Heart left ventricle (tissue), 16 donors: ENCODE results near the gene TM4SF20. TPM values are rescaled to one million over a fixed set of nuclear protein-coding genes. Genes with fewer than 3 reads are reported as not detected.
"Not testable (repeated sequence)": the region's sequence is repeated elsewhere in the genome, so short reads cannot be mapped to it uniquely, and the experiment has no call there.

Source experiments
- ATAC-seq, 4 donors: fragments of 200-7000 bp; cut with Tn5 transposase; one replicate each; pipeline ENCODE4 v1.9.1; 2020 to 2022; ENCODE audit warnings: moderate library complexity in 4 of 4, mild to moderate bottlenecking in 3 of 4, moderate number of reproducible peaks in 1 of 4
- DNase-seq, 5 donors: peaks; one replicate each; pipeline ENCODE4 v3.0.0-alpha.2; 2020
- H3K27ac ChIP-seq, 12 donors: fragments of 200-600 bp; sonication (generic) in 4 of 12; one replicate each; pipeline versions ENCODE4 v1.5.0 to v1.8.0; 2016 to 2022; ENCODE audit warnings: mild to moderate bottlenecking in 2 of 12
- H3K27me3 ChIP-seq, 9 donors: fragments of 200-600 bp; sonication (generic) in 2 of 9; one replicate each; pipeline versions ENCODE4 v1.5.1 to v1.8.0; 2016 to 2022; ENCODE audit warnings: mild to moderate bottlenecking in 3 of 9
- H3K36me3 ChIP-seq, 9 donors: fragments of 200-600 bp; sonication (generic) in 2 of 9; one replicate each; pipeline versions ENCODE4 v1.5.0 to v1.8.0; 2018 to 2022; ENCODE audit warnings: mild to moderate bottlenecking in 2 of 9
- H3K4me1 ChIP-seq, 12 donors: fragments of 200-600 bp; sonication (generic) in 4 of 12; one replicate each; pipeline versions ENCODE4 v1.5.0 to v1.8.0; 2016 to 2022; ENCODE audit warnings: mild to moderate bottlenecking in 3 of 12
- H3K4me3 ChIP-seq, 12 donors: fragments of 200-600 bp; sonication (generic) in 4 of 12; one replicate each; pipeline versions ENCODE4 v1.5.0 to v1.8.0; 2017 to 2022; ENCODE audit warnings: mild to moderate bottlenecking in 9 of 12, moderate library complexity in 4 of 12
- H3K9me3 ChIP-seq, 12 donors: fragments of 200-600 bp; sonication (generic) in 4 of 12; one replicate each; pipeline versions ENCODE4 v1.5.0 to v1.8.0; 2016 to 2022; ENCODE audit warnings: mild to moderate bottlenecking in 1 of 12
- CTCF ChIP-seq, 12 donors: fragments of 200-600 bp; sonication (generic) in 4 of 12; IDR thresholded peaks; one replicate each; pipeline versions ENCODE4 v1.5.0 to v1.8.0; 2018 to 2022; ENCODE audit warnings: antibody characterized with exemption in 12 of 12, mild to moderate bottlenecking in 5 of 12
- POLR2A ChIP-seq, 2 donors: fragments of 450-650 bp; IDR thresholded peaks; one replicate each; pipeline ENCODE4 v1.6.1; 2017; ENCODE audit warnings: antibody characterized with exemption in 2 of 2, mild to moderate bottlenecking in 2 of 2, moderate library complexity in 2 of 2
- WGBS, 4 donors: extraction: QIAGEN DNeasy Blood & Tissue Kit in 2 of 4; methylation state at CpG; one replicate each; pipeline versions ENCODE4 v1.1.5 to v1.1.7; 2013 to 2018; 5-methylcytosine and 5-hydroxymethylcytosine counted together
- intact Hi-C, 10 donors: fragments of 100-400 bp; cut with DNase I; formaldehyde crosslinking; loops; one replicate each; pipeline versions ENCODE4 v1.11.1 to v1.14.2; 2022
- polyA plus RNA-seq, 2 donors: library from polyadenylated mRNA; stranded (reverse); fragments of 200-250 nt; gene quantifications; one replicate each; pipeline ENCODE4 v1.2.3, GENCODE V29; 2013
- total RNA-seq, 9 donors: library from RNA; depleted of rRNA in 2 of 9; stranded (reverse); fragments of >200 nt in 2 of 9; fragmentation: NEBNext Ultra II Directional in 3 of 9; extraction: Animal tissue kit (Norgen Biotek cat#: 25700) in 3 of 9; gene quantifications; one replicate each; pipeline versions ENCODE4 v1.1.0 to v1.2.4, GENCODE V29; 2016 to 2023
- donor health status: ischemic (EF 13 %, LVEDD 7.1; RV severe dilation, severe dysfunction).
- donor health status: healthy with polysubstance abuse.
- donor health status: DM: no; HTN: yes; CAD: no.
- donor health status: DM: no; HTN: no; CAD: no.
- donor health status: ischemic (EF 25% LVEDD 6.9; RV normal size, moderate dysfunction).
- donor health status: ischemic (EF 25% LVEDD 5.7; RV mildly dilated, moderate dysfunction).
- donor health status: healthy.
- donor health status: DM: yes; HTN: yes; CAD: no.
- donor health status: ischemic (EF 35%, LVEDD 5.7; RV mildly dilated, moderate dysfunction).
- donor health status: nonischemic (EF 11% LVEDD 7.7; RV severe dilation, severe dysfunction).
- donor health status: DM: yes; HTN: yes; CAD: no.
- donor health status: PGD.
- donor health status: ischemic (EF 29% LVEDD 5.4; RV normal size, mild dysfunction).
- donor health status: nonischemic (EF 23%, LVEDD 6.1; RV moderate dilation, normal function).

Gene TM4SF20
- total and polyA plus RNA-seq, 11 donors: not detected

DNA sequence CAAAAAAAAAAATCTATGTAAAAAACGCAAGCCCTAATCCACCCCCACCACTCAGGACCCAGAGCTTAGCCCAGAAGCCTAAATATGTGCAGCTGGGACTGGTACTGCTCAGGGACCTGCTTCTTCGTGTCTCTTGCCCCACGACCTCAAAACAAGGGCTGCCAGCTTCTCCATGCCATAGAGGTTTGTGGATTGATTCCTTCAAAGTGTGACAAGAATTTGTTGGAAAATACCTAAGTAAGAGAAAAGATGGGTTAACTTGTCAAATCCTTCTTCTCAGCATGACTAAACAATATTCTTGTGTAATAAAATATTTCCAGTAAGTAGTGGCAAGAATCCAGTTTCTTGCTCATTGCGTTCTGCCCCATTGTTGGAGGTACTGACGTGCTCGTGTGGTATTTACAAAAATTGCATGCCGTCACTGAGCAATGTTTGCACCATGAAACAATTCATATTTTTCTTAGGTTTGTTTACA is 9.5 kb upstream of the TM4SF20 start:
- Histone ChIP-seq H3K9me3 (peaks cover 0 to 8% (median 0%) of the 10 kb centered on the region in 12 donors), H3K4me3 (no peak overlapping the region), H3K27me3 (peaks cover 0 to 4% (median 0%) of the 10 kb centered on the region in 9 donors), H3K27ac (no peak overlapping the region), H3K4me1 (peaks cover 0 to 12% (median 0%) of the 10 kb centered on the region in 12 donors), H3K36me3 (no peaks in the 10 kb centered on the region)
- intact Hi-C loops: no loop called here
- DNase-seq: no peak
- ATAC-seq: no peak
- WGBS, 4 donors: 73 to 87% (median 80%) methylated on average over 7 of the region's 7 CpGs
- TF ChIP-seq CTCF (IDR thresholded peaks at IDR 0.05) (no peak), POLR2A (IDR thresholded peaks at IDR 0.05) (no peak)

DNA sequence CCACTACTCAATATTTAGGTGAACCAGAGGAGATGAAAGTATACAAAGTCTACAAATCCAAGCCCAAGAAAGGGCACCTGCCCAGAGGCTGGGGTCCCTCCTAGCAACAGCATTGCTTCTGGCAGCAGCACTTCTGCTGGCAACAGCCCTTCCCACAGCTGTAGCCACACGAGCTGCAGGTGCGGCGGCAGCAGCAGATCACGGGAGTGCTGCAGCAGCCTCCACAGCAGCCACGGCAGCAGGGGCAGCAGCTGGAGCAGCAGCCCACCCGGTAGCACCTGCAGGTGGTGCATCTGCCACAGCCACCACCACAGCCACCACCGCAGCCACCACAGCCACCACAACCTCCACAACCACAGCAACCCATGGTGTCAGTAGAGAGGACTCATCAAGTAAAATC is 8.5 kb upstream of the TM4SF20 start, which contains the start of gene SCYGR1:
Gene SCYGR1, minus strand, starts transcription at position 367 of the 400 bp plus-strand sequence. Its CDS starts 0 bp downstream, at position 367.
- intact Hi-C loops, DNase-seq, H3K27ac ChIP-seq, H3K9me3 ChIP-seq, H3K36me3 ChIP-seq, H3K4me3 ChIP-seq, H3K27me3 ChIP-seq, ATAC-seq: not testable (repeated sequence)
- 78 to 90% (median 83%) methylated on average over 5 to 7 of the region's 7 CpGs for whole genome bisulfite sequencing, 4 donors
- H3K4me1 ChIP-seq: peaks cover 0 to 10% (median 0%) of the 10 kb centered on the region in 12 donors

- Histone ChIP-seq H3K27me3 (peaks cover 0 to 8% (median 0%) of the 10 kb centered on the region in 9 donors), H3K4me1 (peaks cover 0 to 10% (median 0%) of the 10 kb centered on the region in 12 donors), H3K36me3 (no peaks in the 10 kb centered on the region), H3K4me3 (no peak overlapping the region), H3K27ac (peak overlapping the region in 1 of 12 donors; percentile 91), H3K9me3 (peaks cover 0 to 8% (median 0%) of the 10 kb centered on the region in 12 donors)
- 67 to 83% (median 80%) methylated on average over 6 of the region's 6 CpGs for WGBS, 4 donors
- intact Hi-C loops: no loop called here
- no peak for TF ChIP-seq POLR2A (IDR thresholded peaks at IDR 0.05)
- TF ChIP-seq CTCF (IDR thresholded peaks at IDR 0.05): no peak
- ATAC-seq (no peak), DNase-seq (no peak)
Measured at GRCh38 chr2:227386630-227387029, 7.5 kb upstream of the TM4SF20 start.

- Histone ChIP-seq H3K36me3 (no peaks in the 10 kb centered on the region), H3K27me3 (peaks cover 0 to 12% (median 0%) of the 10 kb centered on the region in 9 donors), H3K4me1 (peaks cover 0 to 10% (median 0%) of the 10 kb centered on the region in 12 donors), H3K4me3 (no peak overlapping the region), H3K9me3 (peaks cover 0 to 2% (median 0%) of the 10 kb centered on the region in 12 donors), H3K27ac (no peak overlapping the region)
- ATAC-seq: no peak
- intact Hi-C loops: loop anchor here in 1 of 10 donors (5.0 kb wide), 1 partner anchor 1249 kb away; no protein-coding TSS in a partner anchor
- no peak for DNase-seq
- WGBS, 4 donors: 59 to 73% (median 69%) methylated on average over 3 of the region's 3 CpGs
- TF ChIP-seq POLR2A (IDR thresholded peaks at IDR 0.05) (no peak), CTCF (IDR thresholded peaks at IDR 0.05) (no peak)
Measured at GRCh38 chr2:227383686-227384085, 4.6 kb upstream of the TM4SF20 start.

DNA sequence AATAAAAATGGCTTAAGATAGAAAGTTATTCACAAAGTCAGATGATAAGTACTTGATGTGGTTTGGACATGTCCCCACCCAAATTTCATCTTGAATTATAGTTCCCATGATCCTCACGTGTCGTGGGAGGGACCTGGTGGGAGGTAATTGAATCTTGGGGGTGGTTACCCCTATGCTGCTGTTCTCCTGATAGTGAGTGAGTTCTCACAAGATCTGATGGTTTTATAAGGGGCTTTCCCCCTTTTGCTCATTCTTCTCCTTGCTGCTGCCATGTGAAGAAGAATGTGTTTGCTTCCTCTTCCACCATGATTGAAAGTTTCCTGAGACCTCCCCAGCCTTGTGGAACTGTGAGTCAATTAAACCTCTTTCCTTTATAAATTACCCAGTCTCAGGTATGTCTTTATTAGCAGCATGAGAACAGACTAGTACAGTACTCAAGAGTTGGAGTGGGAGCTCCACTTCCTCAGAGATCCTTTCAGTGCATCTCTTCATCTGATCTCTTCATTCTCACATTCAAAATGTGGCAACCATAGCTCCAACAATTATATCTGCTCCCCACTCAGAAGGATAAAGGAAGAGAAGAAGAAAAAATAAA is 3.2 kb upstream of the TM4SF20 start:
- H3K27me3 ChIP-seq: peaks cover 0 to 18% (median 0%) of the 10 kb centered on the region in 9 donors
- H3K4me1 ChIP-seq: peaks cover 0 to 12% (median 0%) of the 10 kb centered on the region in 12 donors
- intact Hi-C loops: loop anchor here in 1 of 10 donors (5.0 kb wide), 1 partner anchor 1250 kb away; no protein-coding TSS in a partner anchor
- not testable (repeated sequence) for H3K4me3 ChIP-seq, ATAC-seq, H3K27ac ChIP-seq, H3K9me3 ChIP-seq, DNase-seq, H3K36me3 ChIP-seq
- 74 to 88% (median 83%) methylated on average over 2 of the region's 2 CpGs for WGBS, 4 donors
